A673 (cell line): ENCODE results near the gene TSPAN5. TPM values are rescaled to one million over a fixed set of nuclear protein-coding genes. Genes with fewer than 3 reads are reported as not detected.

Source experiments
- BruUV-seq: library from RNA; stranded (reverse); fragments of 400-500 nt; replicated peaks from 2 replicates; lab custom pipeline; 2021; lab: Mats Ljungman, UMichigan
- CTCF ChIA-PET: fragments of 300-600 bp; sonication (Branson Sonifier 250); formaldehyde crosslinking; loops from one replicate; lab custom pipeline; 2022; ENCODE audit warnings: antibody characterized with exemption; lab: Charles Lee
- POLR2A ChIA-PET: fragments of 300-600 bp; sonication (Branson Sonifier 250); formaldehyde crosslinking; loops from one replicate; lab custom pipeline; 2022; ENCODE audit warnings: antibody characterized with exemption; ENCODE audit not compliant: low non-redundant PET; lab: Charles Lee
- DNase-seq: peaks from one replicate; pipeline ENCODE4 v3.0.0-alpha.2; 2015; ENCODE audit warnings: low spot score
- H3K27ac ChIP-seq: fragments of 200-600 bp; sonication (generic); 2 replicates; pipeline ENCODE4 v1.5.1; 2016; ENCODE audit warnings: mixed run types, low read depth, mild to moderate bottlenecking, mixed read lengths, antibody characterized with exemption, low read length; ENCODE audit not compliant: poor library complexity, severe bottlenecking
- H3K27me3 ChIP-seq: fragments of 200-600 bp; sonication (generic); replicated peaks from 2 replicates; pipeline ENCODE4 v1.6.1; 2017; ENCODE audit warnings: mixed run types, low read depth, mild to moderate bottlenecking, mixed read lengths, antibody characterized with exemption, low read length; ENCODE audit not compliant: insufficient read depth, poor library complexity
- H3K36me3 ChIP-seq: fragments of 200-600 bp; sonication (generic); 2 replicates; pipeline ENCODE4 v1.6.1; 2016; ENCODE audit warnings: mixed run types, mild to moderate bottlenecking, mixed read lengths, antibody characterized with exemption, low read length; ENCODE audit not compliant: insufficient read depth, poor library complexity, severe bottlenecking
- H3K4me1 ChIP-seq: fragments of 200-600 bp; sonication (generic); 2 replicates; pipeline ENCODE4 v1.6.1; 2017; ENCODE audit warnings: mixed run types, mild to moderate bottlenecking, mixed read lengths, antibody characterized with exemption, low read length; ENCODE audit not compliant: insufficient read depth, poor library complexity, severe bottlenecking
- H3K4me3 ChIP-seq: fragments of 200-600 bp; sonication (generic); 2 replicates; pipeline ENCODE4 v1.5.1; 2016; ENCODE audit warnings: low read depth, mixed run types, mild to moderate bottlenecking, mixed read lengths, low read length; ENCODE audit not compliant: poor library complexity, severe bottlenecking
- H3K9me3 ChIP-seq: fragments of 200-600 bp; sonication (generic); 2 replicates; pipeline ENCODE4 v1.6.1; 2016; ENCODE audit warnings: mixed run types, low read depth, mild to moderate bottlenecking, mixed read lengths, antibody characterized with exemption, low read length; ENCODE audit not compliant: poor library complexity, severe bottlenecking
- CTCF ChIP-seq: fragments of 300-800, 200-600 bp; sonication (generic); conservative IDR thresholded peaks from 2 replicates; pipeline ENCODE4 v1.5.1; 2017; ENCODE audit warnings: low read depth, mild to moderate bottlenecking, antibody characterized with exemption, low read length, moderate library complexity, mixed read lengths
- EZH2 ChIP-seq: fragments of 200-600 bp; sonication (generic); IDR thresholded peaks from 2 replicates; pipeline ENCODE4 v1.6.1; 2017; ENCODE audit warnings: borderline replicate concordance, low read depth, mild to moderate bottlenecking, mixed read lengths, antibody characterized with exemption, low read length; ENCODE audit not compliant: poor library complexity, severe bottlenecking
- intact Hi-C: fragments of 100-400 bp; cut with micrococcal nuclease; formaldehyde crosslinking; loops from one replicate; pipeline ENCODE4 v1.10.0; 2022; ENCODE audit not compliant: unreplicated experiment
- total RNA-seq: library from RNA; stranded (reverse); gene quantifications from 2 replicates; pipeline ENCODE4 v1.2.3, GENCODE V29; 2021

Gene TSPAN5
- total RNA-seq, 1 experiment from 2014 or later: 15.2 TPM

GRCh38 chr4:98470831-98471230, 187.6 kb downstream of the TSPAN5 start:
- H3K4me3 ChIP-seq: no peak overlapping the region
- intact Hi-C loops: no loop called here
- peaks cover 11% of the 10 kb centered on the region for H3K4me1 ChIP-seq
- DNase-seq: no peak
- BruUV-seq: TSS peak; percentile 23
- H3K9me3 ChIP-seq: no peaks in the 10 kb centered on the region
- POLR2A ChIA-PET: no interaction called here
- H3K27me3 ChIP-seq: no peaks in the 10 kb centered on the region
- no peak overlapping the region for H3K27ac ChIP-seq
- H3K36me3 ChIP-seq: no peaks in the 10 kb centered on the region
- TF ChIP-seq CTCF (no peak), EZH2 (no peak)
- CTCF ChIA-PET: interaction anchor here (0.8 kb wide), 1 partner anchor 36 kb away, joined by 3 read pairs; no protein-coding TSS in a partner anchor

- no peak for DNase-seq
- no peaks in the 10 kb centered on the region for H3K27me3 ChIP-seq
- BruUV-seq: no TSS peak
- TF ChIP-seq CTCF (no peak), EZH2 (no peak)
- CTCF ChIA-PET: no interaction called here
- peaks cover 11% of the 10 kb centered on the region for H3K4me1 ChIP-seq
- no peak overlapping the region for H3K4me3 ChIP-seq
- no peaks in the 10 kb centered on the region for H3K9me3 ChIP-seq
- intact Hi-C loops: no loop called here
- H3K27ac ChIP-seq: no peak overlapping the region
- no peaks in the 10 kb centered on the region for H3K36me3 ChIP-seq
- POLR2A ChIA-PET: interaction anchor here (0.5 kb wide), 1 partner anchor 441 kb away, joined by 7 read pairs; no protein-coding TSS in a partner anchor
These were observed 188.0 kb downstream of the TSPAN5 start for GRCh38 chr4:98470366-98470765.

DNA sequence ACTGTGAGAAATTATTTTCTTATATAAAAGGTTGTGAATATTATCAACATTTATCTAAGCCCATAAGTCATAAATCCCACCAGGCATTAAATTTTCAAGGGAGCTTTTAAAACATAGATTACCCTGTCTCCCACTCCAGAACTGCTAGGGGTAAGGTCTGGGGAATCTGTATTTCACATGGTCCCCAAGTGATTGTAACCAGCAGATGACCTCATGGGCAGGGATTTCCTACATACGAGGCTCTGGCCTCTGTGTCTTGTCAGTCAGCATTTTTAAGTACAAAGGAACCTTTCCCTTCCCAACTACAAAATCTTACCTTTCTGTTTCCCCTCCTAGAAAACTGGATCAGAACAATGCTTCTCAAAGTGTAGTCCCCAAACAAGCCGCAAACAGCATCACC, 188.6 kb downstream of the TSPAN5 start:
- DNase-seq: no peak
- no peak overlapping the region for H3K4me3 ChIP-seq
- intact Hi-C loops: loop anchor here (5.0 to 10.0 kb wide), 8 partner anchors 83 to 935 kb away; partner anchors contain the start of genes EIF4E and TSPAN5
- CTCF ChIA-PET: no interaction called here
- H3K4me1 ChIP-seq: peaks cover 11% of the 10 kb centered on the region
- no peaks in the 10 kb centered on the region for H3K36me3 ChIP-seq
- no peaks in the 10 kb centered on the region for H3K27me3 ChIP-seq
- TF ChIP-seq CTCF (no peak), EZH2 (no peak)
- POLR2A ChIA-PET: interaction anchor here (0.5 to 0.6 kb wide), 2 partner anchors 16 to 441 kb away, joined by 5 to 7 read pairs; no protein-coding TSS in a partner anchor
- no peak overlapping the region for H3K27ac ChIP-seq
- no peaks in the 10 kb centered on the region for H3K9me3 ChIP-seq
- no TSS peak for BruUV-seq
